ENCODE measurements around the gene PPP2R1B. TPM values are rescaled to one million over a fixed set of nuclear protein-coding genes. Genes with fewer than 3 reads are reported as not detected.
A peak's percentile ranks its signal among the peaks of the same experiment; 100 is the strongest.

The PPP2R1B gene
- total RNA-seq, 2 donors from 2014 or later, result 45.9 to 57.0 TPM

DNA sequence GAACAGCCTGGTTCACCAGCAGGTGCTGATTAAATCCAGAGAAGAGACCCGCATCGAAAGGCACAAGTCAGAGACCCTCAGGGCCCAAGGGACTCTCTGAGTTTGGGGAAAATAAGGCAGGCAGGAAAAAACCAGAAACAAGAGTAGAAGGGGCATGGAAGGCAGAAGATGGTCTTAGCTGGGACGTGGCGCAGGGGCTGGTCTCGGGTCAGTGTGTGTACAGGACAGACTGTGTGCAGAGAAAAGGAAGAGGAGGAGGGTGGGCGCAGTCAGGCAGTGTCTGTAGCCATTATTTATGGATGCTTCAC is 31.3 kb downstream of the PPP2R1B start:
- Histone ChIP-seq H3K4me1 (no peaks in the 10 kb centered on the region), H3K9me3 (no peaks in the 10 kb centered on the region), H3K27ac (peak overlapping the region; percentile 90), H3K27me3 (no peaks in the 10 kb centered on the region), H3K4me3 (no peak overlapping the region), H3K36me3 (no peaks in the 10 kb centered on the region), H3K9ac (ENCODE audit: low read depth in 2 of 2, low read length in 2 of 2) (peak overlapping the region in 1 of 2 donors; percentile 35)
- TF ChIP-seq, protein P1, sequence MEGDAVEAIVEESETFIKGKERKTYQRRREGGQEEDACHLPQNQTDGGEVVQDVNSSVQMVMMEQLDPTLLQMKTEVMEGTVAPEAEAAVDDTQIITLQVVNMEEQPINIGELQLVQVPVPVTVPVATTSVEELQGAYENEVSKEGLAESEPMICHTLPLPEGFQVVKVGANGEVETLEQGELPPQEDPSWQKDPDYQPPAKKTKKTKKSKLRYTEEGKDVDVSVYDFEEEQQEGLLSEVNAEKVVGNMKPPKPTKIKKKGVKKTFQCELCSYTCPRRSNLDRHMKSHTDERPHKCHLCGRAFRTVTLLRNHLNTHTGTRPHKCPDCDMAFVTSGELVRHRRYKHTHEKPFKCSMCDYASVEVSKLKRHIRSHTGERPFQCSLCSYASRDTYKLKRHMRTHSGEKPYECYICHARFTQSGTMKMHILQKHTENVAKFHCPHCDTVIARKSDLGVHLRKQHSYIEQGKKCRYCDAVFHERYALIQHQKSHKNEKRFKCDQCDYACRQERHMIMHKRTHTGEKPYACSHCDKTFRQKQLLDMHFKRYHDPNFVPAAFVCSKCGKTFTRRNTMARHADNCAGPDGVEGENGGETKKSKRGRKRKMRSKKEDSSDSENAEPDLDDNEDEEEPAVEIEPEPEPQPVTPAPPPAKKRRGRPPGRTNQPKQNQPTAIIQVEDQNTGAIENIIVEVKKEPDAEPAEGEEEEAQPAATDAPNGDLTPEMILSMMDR (IDR thresholded peaks at IDR 0.05), result no peak
- no peak for DNase-seq
- intact Hi-C loops (cut with DNase I), result no loop called here

GRCh38 chr11:111734101-111734953 is 31.9 kb downstream of the PPP2R1B start:
- Histone ChIP-seq H3K27ac (peak overlapping the region; percentile 90), H3K36me3 (no peaks in the 10 kb centered on the region), H3K4me1 (no peaks in the 10 kb centered on the region), H3K27me3 (no peaks in the 10 kb centered on the region), H3K9ac (ENCODE audit: low read depth in 2 of 2, low read length in 2 of 2) (peak overlapping the region in 1 of 2 donors; percentile 35), H3K9me3 (no peaks in the 10 kb centered on the region), H3K4me3 (no peak overlapping the region)
- no peak for DNase-seq
- TF ChIP-seq, protein P1 (IDR thresholded peaks at IDR 0.05), result no peak
- intact Hi-C loops (cut with DNase I), result no loop called here

GRCh38 chr11:111733611-111734088 is 32.5 kb downstream of the PPP2R1B start:
- Histone ChIP-seq H3K36me3 (no peaks in the 10 kb centered on the region), H3K9me3 (no peaks in the 10 kb centered on the region), H3K9ac (ENCODE audit: low read depth in 2 of 2, low read length in 2 of 2) (peak overlapping the region; percentile 16 to 35), H3K4me1 (no peaks in the 10 kb centered on the region), H3K27ac (peak overlapping the region; percentile 90), H3K27me3 (no peaks in the 10 kb centered on the region), H3K4me3 (no peak overlapping the region)
- DNase-seq, result no peak
- TF ChIP-seq, protein P1 (IDR thresholded peaks at IDR 0.05), result no peak
- intact Hi-C loops (cut with DNase I), result no loop called here

GRCh38 chr11:111733016-111733415 is 33.2 kb downstream of the PPP2R1B start:
- intact Hi-C loops (cut with DNase I), result no loop called here
- H3K36me3 ChIP-seq, result no peaks in the 10 kb centered on the region
- H3K27ac ChIP-seq, result peak overlapping the region; percentile 90
- TF ChIP-seq, protein P1 (IDR thresholded peaks at IDR 0.05), result no peak
- no peaks in the 10 kb centered on the region for H3K9me3 ChIP-seq
- no peaks in the 10 kb centered on the region for H3K27me3 ChIP-seq
- H3K4me3 ChIP-seq, result no peak overlapping the region
- no peaks in the 10 kb centered on the region for H3K4me1 ChIP-seq
- no peak for DNase-seq
- peak overlapping the region in 1 of 2 donors; percentile 26 for H3K9ac ChIP-seq (ENCODE audit: low read depth in 2 of 2, low read length in 2 of 2)

DNA sequence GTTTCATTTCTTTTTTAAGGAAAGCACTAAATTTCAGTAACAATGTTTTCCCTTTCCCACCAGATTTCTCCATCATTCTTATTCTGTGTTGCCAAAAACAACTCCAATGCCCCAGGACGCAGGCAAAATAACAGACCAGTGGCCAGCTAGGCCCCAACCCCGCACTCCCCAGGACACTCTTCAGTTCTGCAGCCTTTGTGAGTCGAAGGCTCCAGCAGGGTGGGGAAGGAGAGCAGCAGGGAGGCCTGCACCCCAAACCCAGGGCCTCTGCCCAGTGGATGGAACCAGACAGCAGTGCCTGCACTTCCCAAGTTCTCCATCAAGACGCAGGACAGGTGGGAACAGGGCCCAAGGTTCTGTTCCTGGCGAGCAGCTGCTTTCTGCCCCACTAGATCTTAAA is 34.4 kb downstream of the PPP2R1B start:
- DNase-seq, result no peak
- Histone ChIP-seq H3K36me3 (no peaks in the 10 kb centered on the region), H3K9me3 (no peaks in the 10 kb centered on the region), H3K27ac (peak overlapping the region; percentile 5), H3K4me3 (no peak overlapping the region), H3K9ac (ENCODE audit: low read depth in 2 of 2, low read length in 2 of 2) (no peak overlapping the region), H3K4me1 (no peaks in the 10 kb centered on the region), H3K27me3 (no peaks in the 10 kb centered on the region)
- TF ChIP-seq, protein P1 (IDR thresholded peaks at IDR 0.05), result no peak
- intact Hi-C loops (cut with DNase I), result no loop called here

All from colonic mucosa (tissue), 4 donors.